Ovary (tissue), 9 donors: ENCODE results near the gene RPL13. TPM values are rescaled to one million over a fixed set of nuclear protein-coding genes. Genes with fewer than 3 reads are reported as not detected.
"Not testable (repeated sequence)": the region's sequence is repeated elsewhere in the genome, so short reads cannot be mapped to it uniquely, and the experiment has no call there.

ENCODE experiments used
- DNase-seq, 5 donors: peaks; one replicate each; pipeline ENCODE4 v3.0.0-alpha.2; 2019 to 2020
- H3K27ac ChIP-seq, 2 donors: fragments of 200-600 bp; one replicate each; pipeline versions ENCODE4 v1.5.1 to v1.8.0; 2019 to 2022
- H3K27me3 ChIP-seq: fragments of 200-600 bp; one replicate; pipeline ENCODE4 v1.8.0; 2022
- H3K36me3 ChIP-seq: fragments of 200-600 bp; sonication (generic); one replicate; pipeline ENCODE4 v1.5.1; 2019
- H3K4me1 ChIP-seq: one replicate; pipeline ENCODE4 v1.8.1; 2013; ENCODE audit warnings: mild to moderate bottlenecking, moderate library complexity; ENCODE audit not compliant: insufficient read depth
- H3K4me3 ChIP-seq: fragments of 200-600 bp; sonication (generic); one replicate; pipeline ENCODE4 v1.5.1; 2017
- H3K9me3 ChIP-seq, 2 donors: fragments of 200-600 bp in 1 of 2; sonication (generic) in 1 of 2; one replicate each; pipeline versions ENCODE4 v1.5.1 to v1.8.1; 2013 to 2019; ENCODE audit warnings: mild to moderate bottlenecking in 1 of 2, moderate library complexity in 1 of 2
- CTCF ChIP-seq, 3 donors: fragments of 450-650 bp in 2 of 3; fragments of 200-600 bp in 1 of 3; IDR thresholded peaks; one replicate each; pipeline versions ENCODE4 v1.5.1 to v1.8.0; 2016 to 2022; ENCODE audit warnings: antibody characterized with exemption in 3 of 3, mild to moderate bottlenecking in 1 of 3
- EP300 ChIP-seq: sonication (generic); formaldehyde crosslinking; IDR thresholded peaks from one replicate; pipeline ENCODE4 v1.6.1; 2017; ENCODE audit warnings: antibody characterized with exemption
- POLR2A ChIP-seq: fragments of 450-650 bp; IDR thresholded peaks from one replicate; pipeline ENCODE4 v1.6.1; 2017; ENCODE audit warnings: antibody characterized with exemption, mild to moderate bottlenecking, moderate library complexity
- WGBS, 3 donors: extraction: QIAGEN DNeasy Blood & Tissue Kit in 1 of 3; methylation state at CpG; one replicate each; pipeline versions ENCODE4 v1.1.5 to v1.1.7; 2013 to 2017; 5-methylcytosine and 5-hydroxymethylcytosine counted together
- intact Hi-C, 4 donors: fragments of 100-400 bp; cut with DNase I; formaldehyde crosslinking; loops; one replicate each; pipeline versions ENCODE4 v1.11.0 to v1.15.1; 2022 to 2023
- polyA plus RNA-seq, 2 donors: library from polyadenylated mRNA; stranded (reverse); fragments of 200-250 nt in 1 of 2; fragments of 350-450 nt in 1 of 2; fragmentation: Illumina TruSeq in 1 of 2; extraction: RNeasy Lipid Tissue Mini Kit (QIAGEN cat#74804) in 1 of 2; gene quantifications; one replicate each; pipeline ENCODE4 v1.2.3, GENCODE V29; 2013 to 2014
- total RNA-seq, 7 donors: library from RNA; depleted of rRNA in 2 of 7; stranded (reverse); fragments of >200 nt in 2 of 7; fragmentation: NEBNext Ultra II Directional in 3 of 7; extraction: Animal tissue kit (Norgen Biotek cat#: 25700) in 3 of 7; gene quantifications; one replicate each; pipeline versions ENCODE4 v1.1.0 to v1.2.4, GENCODE V29; 2016 to 2023
- donor health status: DM: no; HTN: no; CAD: no; lungs with moderate emphysema.
- donor health status: DM: no; HTN: no; CAD: no.
- donor health status: Bipolar disorder and iron deficiency.
- donor health status: DM: yes; HTN: yes; CAD: no.
- donor health status: DM: no; HTN: no; CAD: no.
- donor health status: DM: yes; HTN: yes; CAD: no.

Gene RPL13
- total and polyA plus RNA-seq, 9 donors: 1,317 to 21,366 (median 5,883) TPM

GRCh38 chr16:89569506-89570341 lies 9.2 kb downstream of the RPL13 start:
- DNase-seq: no peak
- H3K27me3 ChIP-seq: no peaks in the 10 kb centered on the region

GRCh38 chr16:89570342-89570923 lies 10.0 kb downstream of the RPL13 start:
- no peak overlapping the region for H3K4me3 ChIP-seq
- no peak for TF ChIP-seq POLR2A
- no peak for TF ChIP-seq CTCF (IDR thresholded peaks at IDR 0.05)
- TF ChIP-seq EP300: no peak
- peaks cover 6% of the 10 kb centered on the region for H3K4me1 ChIP-seq
- WGBS, 3 donors: 69 to 81% (median 71%) methylated on average over 17 to 30 of the region's 30 CpGs
- H3K27ac ChIP-seq: no peak overlapping the region
- intact Hi-C loops: no loop called here
- DNase-seq: no peak
- H3K9me3 ChIP-seq: no peaks in the 10 kb centered on the region
- H3K27me3 ChIP-seq: no peaks in the 10 kb centered on the region
- H3K36me3 ChIP-seq: no peaks in the 10 kb centered on the region

More at GRCh38 chr16:89569506-89570341, 9.2 kb downstream of the RPL13 start:
- 72 to 80% (median 74%) methylated on average over 21 to 23 of the region's 23 CpGs for WGBS, 3 donors
- no peaks in the 10 kb centered on the region for H3K36me3 ChIP-seq
- no peaks in the 10 kb centered on the region for H3K9me3 ChIP-seq
- no peak overlapping the region for H3K4me3 ChIP-seq
- H3K27ac ChIP-seq: no peak overlapping the region
- peaks cover 5% of the 10 kb centered on the region for H3K4me1 ChIP-seq
- intact Hi-C loops: loop anchor here in 1 of 4 donors (10.0 kb wide), 1 partner anchor 325 kb away; no protein-coding TSS in a partner anchor
- no peak for TF ChIP-seq CTCF (IDR thresholded peaks at IDR 0.05)
- TF ChIP-seq POLR2A: no peak
- TF ChIP-seq EP300: no peak

GRCh38 chr16:89570983-89571598 lies 10.6 kb downstream of the RPL13 start:
- H3K27me3 ChIP-seq, H3K4me3 ChIP-seq, DNase-seq, intact Hi-C loops, H3K27ac ChIP-seq, H3K9me3 ChIP-seq, H3K4me1 ChIP-seq, H3K36me3 ChIP-seq: not testable (repeated sequence)
- 75 to 80% (median 80%) methylated on average over 21 to 31 of the region's 36 CpGs for WGBS, 3 donors

DNA sequence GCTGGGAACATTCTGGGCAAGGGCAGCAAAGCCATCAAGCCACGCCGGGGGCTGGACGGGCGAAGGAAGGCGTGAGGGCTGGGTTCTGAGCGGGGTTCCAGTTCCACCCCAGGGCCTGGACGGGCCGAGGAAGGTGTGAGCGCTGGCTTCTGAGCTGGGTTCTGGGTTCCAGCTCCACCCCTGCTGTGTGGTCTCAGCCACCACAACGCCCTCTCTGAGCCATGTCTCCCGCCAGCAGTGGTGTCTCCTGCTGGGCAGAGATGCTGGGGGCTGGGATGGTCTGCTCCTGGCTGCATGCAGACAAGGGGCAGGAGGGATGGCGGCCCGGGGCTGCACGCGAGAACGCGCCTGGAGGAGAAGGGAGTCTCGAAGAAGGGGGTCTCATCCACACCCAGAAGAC lies 11.2 kb downstream of the RPL13 start:
- TF ChIP-seq CTCF (IDR thresholded peaks at IDR 0.05) (no peak), EP300 (no peak), POLR2A (no peak)
- WGBS, 3 donors: 83 to 87% (median 85%) methylated on average over 18 of the region's 18 CpGs
- no peaks in the 10 kb centered on the region for H3K9me3 ChIP-seq
- H3K27me3 ChIP-seq: no peaks in the 10 kb centered on the region
- H3K27ac ChIP-seq: no peak overlapping the region
- intact Hi-C loops: no loop called here
- no peak overlapping the region for H3K4me3 ChIP-seq
- peaks cover 2% of the 10 kb centered on the region for H3K4me1 ChIP-seq
- DNase-seq: no peak
- no peaks in the 10 kb centered on the region for H3K36me3 ChIP-seq
